OCI-LY7 (cell line): ENCODE results near the gene ELK4. TPM values are rescaled to one million over a fixed set of nuclear protein-coding genes. Genes with fewer than 3 reads are reported as not detected.

ENCODE experiments used
- BruUV-seq: library from RNA; stranded (reverse); fragments of 400-500 nt; replicated peaks from 2 replicates; lab custom pipeline; 2021; lab: Mats Ljungman, UMichigan
- CTCF ChIA-PET: fragments of 300-600 bp; sonication (Branson Sonifier 250); formaldehyde crosslinking; loops from one replicate; lab custom pipeline; 2022; ENCODE audit warnings: antibody characterized with exemption; ENCODE audit not compliant: unreplicated experiment; lab: Charles Lee
- POLR2A ChIA-PET: fragments of 300-600 bp; sonication (Branson Sonifier 250); formaldehyde crosslinking; loops from one replicate; lab custom pipeline; 2022; ENCODE audit warnings: antibody characterized with exemption; lab: Charles Lee
- DNase-seq: peaks from one replicate; pipeline ENCODE4 v3.0.0-alpha.2; 2015; ENCODE audit warnings: low spot score
- H2AFZ ChIP-seq: fragments of 200-600 bp; sonication (generic), shearing (Covaris generic); 2 replicates; pipeline ENCODE4 v1.6.1; 2014; ENCODE audit warnings: mild to moderate bottlenecking, antibody characterized with exemption, low read length, moderate library complexity
- H3K27ac ChIP-seq: fragments of 200-600 bp; sonication (generic); 2 replicates; pipeline ENCODE4 v1.5.1; 2014; ENCODE audit warnings: mixed run types, low read depth, mild to moderate bottlenecking, moderate library complexity, low read length, inconsistent platforms; ENCODE audit not compliant: poor library complexity, severe bottlenecking
- H3K36me3 ChIP-seq: fragments of 200-600 bp; sonication (generic); 2 replicates; pipeline ENCODE4 v1.6.1; 2014; ENCODE audit warnings: mild to moderate bottlenecking, antibody characterized with exemption, low read length, moderate library complexity, mixed read lengths; ENCODE audit not compliant: insufficient read depth
- H3K4me1 ChIP-seq: fragments of 200-600 bp; sonication (generic); 2 replicates; pipeline ENCODE4 v1.5.1; 2014; ENCODE audit warnings: mild to moderate bottlenecking, low read length; ENCODE audit not compliant: insufficient read depth, poor library complexity, severe bottlenecking
- H3K4me2 ChIP-seq: fragments of 200-600 bp; sonication (generic); 2 replicates; pipeline ENCODE4 v1.6.1; 2014; ENCODE audit warnings: mild to moderate bottlenecking, low read length
- H3K4me3 ChIP-seq: fragments of 200-600 bp; sonication (generic); 2 replicates; pipeline ENCODE4 v1.5.1; 2014; ENCODE audit warnings: mild to moderate bottlenecking, low read depth, low read length; ENCODE audit not compliant: poor library complexity, severe bottlenecking
- H3K79me2 ChIP-seq: fragments of 200-600 bp; sonication (generic); 2 replicates; pipeline ENCODE4 v1.6.1; 2016; ENCODE audit warnings: low read depth, mild to moderate bottlenecking, low read length, moderate library complexity, mixed read lengths; ENCODE audit not compliant: insufficient read depth
- H3K9me2 ChIP-seq: fragments of 200-600 bp; sonication (generic); 2 replicates; pipeline ENCODE4 v1.6.1; 2016; ENCODE audit warnings: mild to moderate bottlenecking, low read length, mixed read lengths; ENCODE audit not compliant: insufficient read depth
- H3K9me3 ChIP-seq: fragments of 200-600 bp; sonication (generic); 2 replicates; pipeline ENCODE4 v1.6.1; 2014; ENCODE audit warnings: mild to moderate bottlenecking, mixed run types, low read length, mixed read lengths
- H4K20me1 ChIP-seq: fragments of 200-600 bp; sonication (generic); 2 replicates; pipeline ENCODE4 v1.6.1; 2014; ENCODE audit warnings: mild to moderate bottlenecking, antibody characterized with exemption, low read length, moderate library complexity, mixed read lengths; ENCODE audit not compliant: insufficient read depth
- CTCF ChIP-seq: fragments of 200-600 bp; sonication (generic); conservative IDR thresholded peaks from 2 replicates; pipeline ENCODE4 v1.5.1; 2014; ENCODE audit warnings: mild to moderate bottlenecking, antibody characterized with exemption, low read length, moderate library complexity, mixed read lengths
- EZH2phosphoT487 ChIP-seq: fragments of 200-600 bp; sonication (generic); IDR thresholded peaks from 2 replicates; pipeline ENCODE4 v1.6.1; 2018; ENCODE audit warnings: low read depth, borderline replicate concordance, mild to moderate bottlenecking, mixed run types, antibody characterized with exemption, low read length, moderate library complexity, mixed read lengths
- intact Hi-C: fragments of 100-400 bp; cut with micrococcal nuclease; formaldehyde crosslinking; loops from one replicate; pipeline ENCODE4 v1.10.0; 2022; ENCODE audit not compliant: unreplicated experiment
- total RNA-seq, 2 experiments: library from RNA; depleted of rRNA in 1 of 2; stranded (reverse); fragments of >200 nt in 1 of 2; shearing (Covaris generic) in 1 of 2; gene quantifications; 2 replicates each; pipeline ENCODE4 v1.2.3, GENCODE V29; 2014 to 2022

The ELK4 gene
- total RNA-seq, 2 experiments from 2014 or later: 26.4 to 88.3 TPM

- Histone ChIP-seq H3K79me2 (no peaks in the 10 kb centered on the region), H2AFZ (peak within 1 kb of the TSS; percentile 51), H3K4me1 (peaks cover 30% of the 10 kb centered on the region), H4K20me1 (no peaks in the 10 kb centered on the region), H3K9me2 (no peaks in the 10 kb centered on the region), H3K4me2 (peak within 1 kb of the TSS; percentile 71), H3K36me3 (no peaks in the 10 kb centered on the region), H3K4me3 (peak within 1 kb of the TSS; percentile 74), H3K9me3 (no peaks in the 10 kb centered on the region), H3K27ac (no peak within 1 kb of the TSS)
- BruUV-seq: no TSS peak
- ChIA-PET POLR2A (interaction anchor here (0.8 kb wide), 1 partner anchor 11 kb away, joined by 3 read pairs; no protein-coding TSS in a partner anchor), CTCF (interaction anchor here (0.6 kb wide), 1 partner anchor 13 kb away, joined by 4 read pairs; no protein-coding TSS in a partner anchor)
- intact Hi-C loops: no loop called here
- peak; percentile 45 for DNase-seq
- TF ChIP-seq EZH2phosphoT487 (no peak), CTCF (no peak)
These were observed 48.5 kb upstream of the ELK4 start, which contains the start of gene SLC45A3 for GRCh38 chr1:205680073-205680851. Gene SLC45A3, minus strand, starts transcription at chr1:205680509. Its CDS starts 15,853 bp downstream, at chr1:205664656.

- intact Hi-C loops: no loop called here
- ChIA-PET POLR2A (interaction anchor here (0.6 to 2.9 kb wide), 7 partner anchors 8 to 1162 kb away, joined by 3 to 17 read pairs (median 5); no protein-coding TSS in a partner anchor), CTCF (interaction anchor here (1.0 to 1.1 kb wide), 2 partner anchors 18 to 33 kb away, joined by 3 to 4 read pairs; no protein-coding TSS in a partner anchor)
- Histone ChIP-seq H4K20me1 (no peaks in the 10 kb centered on the region), H3K4me2 (peak overlapping the region; percentile 71), H3K9me2 (no peaks in the 10 kb centered on the region), H3K4me3 (peak overlapping the region; percentile 74), H3K4me1 (peaks cover 30% of the 10 kb centered on the region), H3K36me3 (no peaks in the 10 kb centered on the region), H3K9me3 (no peaks in the 10 kb centered on the region), H3K27ac (no peak overlapping the region), H2AFZ (peak overlapping the region; percentile 47; the same call in 1 of the 2 replicates), H3K79me2 (no peaks in the 10 kb centered on the region)
- BruUV-seq: no TSS peak
- no peak for DNase-seq
- no peak for TF ChIP-seq EZH2phosphoT487
- TF ChIP-seq CTCF: no peak
These were observed 46.7 kb upstream of the ELK4 start for GRCh38 chr1:205678286-205679111.
